ENCODE data around the gene ZBTB8OS.
A peak's percentile ranks its signal among the peaks of the same experiment; 100 is the strongest.
"Not testable (repeated sequence)": the region's sequence is repeated elsewhere in the genome, so short reads cannot be mapped to it uniquely, and the experiment has no call there.

ZBTB8OS gene

DNA sequence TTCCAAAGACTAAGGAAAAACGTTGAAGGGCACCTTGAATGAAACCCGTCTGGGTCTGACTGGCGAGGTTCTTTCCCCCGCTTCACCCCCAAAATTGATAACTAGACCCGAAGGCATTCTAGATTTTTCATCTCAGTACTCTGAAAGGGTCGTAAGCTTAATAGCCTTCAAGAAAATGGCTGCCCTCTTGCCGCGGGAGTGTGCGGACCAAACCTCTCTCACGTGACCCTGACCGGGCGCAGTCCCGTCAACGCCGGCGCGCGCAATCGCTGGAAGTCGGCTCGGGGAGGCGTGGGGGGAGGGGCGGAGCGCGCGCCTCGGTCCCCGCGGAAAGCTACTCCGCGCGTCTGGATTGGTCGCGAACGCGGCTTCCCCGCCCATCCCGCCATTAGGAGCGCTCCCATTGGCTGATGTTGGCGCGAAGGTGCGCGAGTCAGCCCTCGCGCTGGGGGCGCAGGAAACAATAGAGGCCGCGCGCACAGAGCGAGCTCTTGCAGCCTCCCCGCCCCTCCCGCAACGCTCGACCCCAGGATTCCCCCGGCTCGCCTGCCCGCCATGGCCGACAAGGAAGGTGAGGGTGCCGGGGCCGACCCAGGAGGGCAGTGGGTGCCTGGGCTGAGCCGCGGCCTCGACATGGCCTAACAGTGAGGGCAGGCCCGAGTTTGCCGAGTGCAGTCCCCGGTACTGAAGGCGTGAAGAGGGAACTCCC, 556 bp upstream of the ZBTB8OS start, which contains the start of gene RBBP4:
Gene RBBP4, plus strand, starts transcription at position 457 of the 709 bp plus-strand sequence. Its CDS starts 99 bp downstream, at position 556.
- peak within 1 kb of the TSS; percentile 94 for H3K27ac ChIP-seq

DNA sequence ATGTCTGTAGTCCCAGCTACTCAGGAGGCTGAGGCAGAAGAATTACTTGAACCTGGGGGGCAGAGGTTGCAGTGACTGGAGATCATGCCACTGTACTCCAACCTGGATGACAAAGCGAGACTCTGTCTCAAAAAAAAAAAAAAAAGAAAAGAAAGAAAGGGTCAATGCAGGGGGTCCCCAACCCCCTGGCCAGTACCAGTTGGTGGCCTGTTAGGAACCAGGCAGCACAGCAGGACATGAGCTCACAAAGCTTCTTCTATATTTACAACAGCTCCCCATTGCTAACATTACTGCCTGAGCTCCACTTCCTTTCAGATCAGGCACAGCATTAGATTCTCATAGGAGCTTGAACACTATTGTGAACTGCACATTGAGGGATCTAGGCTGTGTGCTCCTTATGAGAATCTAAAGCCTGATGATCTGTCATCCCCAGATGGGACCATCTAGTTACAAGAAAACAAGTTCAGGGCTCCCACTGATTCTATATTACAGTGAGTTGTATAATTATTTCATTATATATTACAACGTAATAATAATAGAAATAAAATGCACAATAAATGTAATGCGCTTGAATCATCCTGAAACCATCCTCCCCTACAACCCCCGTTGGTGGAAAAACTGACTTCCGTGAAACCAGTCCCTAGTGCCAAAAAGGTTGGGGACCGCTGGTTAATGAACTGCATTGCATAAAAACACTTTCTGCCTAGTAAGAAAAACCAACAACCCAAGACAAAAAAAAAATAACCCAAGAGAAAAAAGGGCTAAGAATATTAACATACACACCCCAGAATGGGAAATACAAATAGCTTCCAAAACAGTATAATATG, 2.8 kb downstream of the ZBTB8OS start:
- TF ChIP-seq, protein P1, sequence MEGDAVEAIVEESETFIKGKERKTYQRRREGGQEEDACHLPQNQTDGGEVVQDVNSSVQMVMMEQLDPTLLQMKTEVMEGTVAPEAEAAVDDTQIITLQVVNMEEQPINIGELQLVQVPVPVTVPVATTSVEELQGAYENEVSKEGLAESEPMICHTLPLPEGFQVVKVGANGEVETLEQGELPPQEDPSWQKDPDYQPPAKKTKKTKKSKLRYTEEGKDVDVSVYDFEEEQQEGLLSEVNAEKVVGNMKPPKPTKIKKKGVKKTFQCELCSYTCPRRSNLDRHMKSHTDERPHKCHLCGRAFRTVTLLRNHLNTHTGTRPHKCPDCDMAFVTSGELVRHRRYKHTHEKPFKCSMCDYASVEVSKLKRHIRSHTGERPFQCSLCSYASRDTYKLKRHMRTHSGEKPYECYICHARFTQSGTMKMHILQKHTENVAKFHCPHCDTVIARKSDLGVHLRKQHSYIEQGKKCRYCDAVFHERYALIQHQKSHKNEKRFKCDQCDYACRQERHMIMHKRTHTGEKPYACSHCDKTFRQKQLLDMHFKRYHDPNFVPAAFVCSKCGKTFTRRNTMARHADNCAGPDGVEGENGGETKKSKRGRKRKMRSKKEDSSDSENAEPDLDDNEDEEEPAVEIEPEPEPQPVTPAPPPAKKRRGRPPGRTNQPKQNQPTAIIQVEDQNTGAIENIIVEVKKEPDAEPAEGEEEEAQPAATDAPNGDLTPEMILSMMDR (conservative IDR thresholded peaks at IDR 0.05; ENCODE audit: low read depth): no peak
- no peak for DNase-seq (ENCODE audit: low spot score)
- H3K27ac ChIP-seq: no peak overlapping the region
- ChIA-PET POLR2A (ENCODE audit: low non-redundant PET) (no interaction called here), CTCF (interaction anchor here (0.6 kb wide), 1 partner anchor 10 kb away, joined by 3 read pairs; no protein-coding TSS in a partner anchor)

More for the DNA sequence above, 556 bp upstream of the ZBTB8OS start, which contains the start of gene RBBP4:
- DNase-seq (ENCODE audit: low spot score): peak; percentile 98
- TF ChIP-seq, protein P1 (conservative IDR thresholded peaks at IDR 0.05; ENCODE audit: low read depth): no peak
- ChIA-PET CTCF (interaction anchor here (0.5 to 0.6 kb wide), 2 partner anchors 26 to 55 kb away, joined by 3 read pairs; no protein-coding TSS in a partner anchor), POLR2A (ENCODE audit: low non-redundant PET) (interaction anchor here (0.5 to 0.9 kb wide), 3 partner anchors 11 to 51 kb away, joined by 3 to 5 read pairs (median 3); no protein-coding TSS in a partner anchor)

DNA sequence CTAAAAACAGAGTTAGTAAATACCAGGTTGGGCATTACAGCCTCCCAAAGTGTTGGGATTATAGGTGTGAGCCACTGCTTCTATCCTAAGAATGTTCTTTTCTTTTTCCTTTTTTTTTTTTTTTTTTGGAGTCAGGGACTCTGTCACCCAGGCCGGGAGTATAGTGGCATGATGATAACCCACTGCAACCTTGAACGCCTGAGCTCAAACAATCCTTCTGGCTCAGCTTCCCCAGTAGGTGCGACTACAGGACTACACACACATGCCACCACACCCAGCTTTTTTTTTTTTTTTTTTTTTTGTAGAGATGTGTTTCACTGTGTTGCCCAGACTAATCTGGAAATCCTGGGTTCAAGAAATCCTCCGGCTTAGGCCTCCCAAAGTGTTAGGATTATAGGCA, 5.9 kb downstream of the ZBTB8OS start:
- ChIA-PET POLR2A (ENCODE audit: low non-redundant PET) (no interaction called here), CTCF (no interaction called here)
- no peak overlapping the region for H3K27ac ChIP-seq
- no peak for DNase-seq (ENCODE audit: low spot score)
- TF ChIP-seq, protein P1 (conservative IDR thresholded peaks at IDR 0.05; ENCODE audit: low read depth): no peak

DNA sequence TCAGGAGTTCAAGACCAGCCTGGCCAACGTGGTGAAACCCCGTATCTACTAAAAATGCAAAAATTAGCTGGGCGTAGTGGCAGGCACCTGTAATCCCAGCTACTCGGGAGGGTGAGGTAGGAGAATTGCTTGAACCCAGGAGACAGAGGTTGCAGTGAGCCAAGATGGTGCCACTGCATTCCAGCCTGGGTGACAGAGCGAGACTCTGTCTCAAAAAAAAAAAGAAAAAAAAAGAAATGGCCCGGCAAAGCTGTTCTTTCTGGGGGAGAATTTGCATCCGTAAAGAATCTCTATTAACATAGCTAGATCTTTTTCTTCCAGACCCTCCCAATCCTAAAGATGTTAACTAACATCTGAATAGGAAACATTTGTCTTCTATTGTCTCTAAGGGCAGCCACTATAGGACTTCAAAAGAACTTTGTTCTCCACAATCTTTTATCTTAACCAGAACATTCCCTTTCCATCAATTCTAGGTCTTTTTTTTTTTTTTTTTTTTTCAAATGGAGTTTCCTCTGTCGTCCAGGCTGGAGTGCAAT, 8.0 kb downstream of the ZBTB8OS start:
- DNase-seq (ENCODE audit: low spot score); POLR2A ChIA-PET (ENCODE audit: low non-redundant PET); H3K27ac ChIP-seq; CTCF ChIA-PET: not testable (repeated sequence)

DNA sequence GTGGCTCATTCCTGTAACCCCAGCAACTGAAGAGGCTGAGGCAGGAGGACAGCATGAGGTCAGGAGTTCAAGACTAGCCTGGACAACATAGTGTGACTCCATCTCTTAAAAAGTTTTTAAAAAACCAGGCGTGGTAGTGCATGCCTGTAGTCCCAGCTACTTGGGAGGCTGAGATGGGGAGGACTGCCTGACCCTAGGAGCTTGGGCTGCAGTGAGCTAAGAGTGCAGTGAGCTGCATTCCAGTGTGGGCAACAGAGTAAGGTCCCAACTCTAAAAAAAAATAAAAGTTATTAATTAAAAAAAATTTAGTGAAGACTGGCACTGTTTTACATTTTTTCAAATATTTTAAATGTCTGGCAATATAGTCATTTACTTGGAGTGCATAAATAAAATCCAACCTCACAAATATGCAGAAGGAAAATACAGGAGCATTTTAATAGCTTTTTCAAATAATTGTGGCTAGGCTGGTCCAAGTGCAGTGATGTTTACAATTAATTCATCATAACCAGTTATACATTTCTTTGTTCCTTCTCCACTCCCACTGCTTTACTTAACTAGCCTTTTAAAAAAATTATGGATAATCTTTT, 10.8 kb downstream of the ZBTB8OS start:
- CTCF ChIA-PET: no interaction called here
- H3K27ac ChIP-seq: no peak overlapping the region
- POLR2A ChIA-PET (ENCODE audit: low non-redundant PET): interaction anchor here (1.5 kb wide), 1 partner anchor 11 kb away, joined by 5 read pairs; the partner anchor contains the start of gene RBBP4
- DNase-seq (ENCODE audit: low spot score): no peak
- TF ChIP-seq, protein P1 (conservative IDR thresholded peaks at IDR 0.05; ENCODE audit: low read depth): no peak

DNA sequence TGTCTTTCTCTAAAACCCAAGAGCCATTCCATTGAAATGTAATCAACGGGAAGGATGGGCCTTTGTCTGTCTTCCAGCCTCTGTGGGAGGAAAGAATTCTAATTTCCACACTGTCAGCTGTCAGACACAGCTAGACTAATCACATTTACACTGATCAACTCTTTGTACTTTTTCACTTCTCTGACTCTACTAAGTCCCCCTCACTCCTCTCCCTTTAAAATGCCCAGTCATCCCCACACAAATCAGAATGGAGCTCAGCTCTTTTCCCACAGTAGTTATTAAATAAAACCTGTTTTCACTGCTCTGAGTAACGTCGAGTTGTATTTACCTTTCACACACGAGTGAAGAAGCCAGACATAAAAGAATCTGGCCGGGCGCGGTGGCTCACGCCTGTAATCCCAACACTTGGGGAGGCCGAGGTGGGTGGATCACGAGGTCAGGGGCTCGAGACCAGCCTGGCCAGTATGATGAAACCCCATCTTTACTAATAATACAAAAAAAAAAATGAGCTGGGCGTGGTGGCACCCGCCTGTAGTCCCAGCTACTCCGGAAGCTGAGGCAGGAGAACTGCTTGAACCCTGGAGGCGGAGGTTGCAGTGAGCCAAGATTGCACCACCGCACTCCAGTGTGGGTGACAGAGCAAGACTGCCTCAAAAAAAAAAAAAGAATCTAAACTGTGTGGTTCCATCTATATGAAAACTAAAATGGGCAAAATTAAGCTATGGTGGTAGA, 13.3 kb downstream of the ZBTB8OS start:
- no peak overlapping the region for H3K27ac ChIP-seq
- CTCF ChIA-PET: interaction anchor here (0.6 to 0.7 kb wide), 2 partner anchors 10 to 106 kb away, joined by 3 to 4 read pairs; no protein-coding TSS in a partner anchor

More for the DNA sequence above, 13.3 kb downstream of the ZBTB8OS start:
- DNase-seq (ENCODE audit: low spot score): peak; percentile 6
- POLR2A ChIA-PET (ENCODE audit: low non-redundant PET): interaction anchor here (0.7 kb wide), 1 partner anchor 14 kb away, joined by 3 read pairs; the partner anchor contains the start of gene RBBP4
- TF ChIP-seq, protein P1 (conservative IDR thresholded peaks at IDR 0.05; ENCODE audit: low read depth): no peak

Data from RWPE1 (cell line).